Esophagus squamous epithelium (tissue), 4 donors: Measurements from ENCODE around the gene TP53AIP1.

ENCODE experiments used
- POLR2A ChIP-seq, 4 donors: fragments of 450-650 bp; IDR thresholded peaks; one replicate each; pipeline ENCODE4 v1.6.1; 2017; ENCODE audit warnings: antibody characterized with exemption in 4 of 4, mild to moderate bottlenecking in 4 of 4, moderate library complexity in 3 of 4
- TF ChIP-seq, protein P1 (sequence below), 6 experiments: fragments of 450-650 bp in 4 of 6; fragments of 200-600 bp in 2 of 6; sonication (generic) in 2 of 6; IDR thresholded peaks; one replicate each; pipeline ENCODE4 v1.5.1; 2016 to 2019; ENCODE audit warnings: antibody characterized with exemption in 6 of 6, mild to moderate bottlenecking in 4 of 6, moderate library complexity in 4 of 6

DNA sequence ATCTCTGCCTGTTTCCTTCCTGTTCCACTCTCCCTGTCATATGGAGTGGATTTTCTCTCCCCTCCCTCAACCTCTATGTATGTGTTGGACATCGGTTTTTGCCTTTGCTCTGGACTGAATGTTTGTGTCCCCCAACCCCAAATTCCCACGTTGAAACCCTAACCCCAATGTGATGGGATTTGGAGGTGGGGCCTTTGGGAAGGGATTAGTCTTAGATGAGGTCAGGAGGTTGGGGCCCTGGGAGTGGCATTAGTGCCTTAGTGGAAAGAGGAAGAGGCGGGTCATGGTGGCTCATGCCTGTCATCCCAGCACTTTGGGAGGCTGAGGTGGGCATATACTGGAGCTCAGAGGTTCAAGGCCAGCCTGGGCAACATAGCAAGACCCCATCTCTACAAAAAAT is 11.6 kb downstream of the TP53AIP1 start:
- TF ChIP-seq, protein P1, sequence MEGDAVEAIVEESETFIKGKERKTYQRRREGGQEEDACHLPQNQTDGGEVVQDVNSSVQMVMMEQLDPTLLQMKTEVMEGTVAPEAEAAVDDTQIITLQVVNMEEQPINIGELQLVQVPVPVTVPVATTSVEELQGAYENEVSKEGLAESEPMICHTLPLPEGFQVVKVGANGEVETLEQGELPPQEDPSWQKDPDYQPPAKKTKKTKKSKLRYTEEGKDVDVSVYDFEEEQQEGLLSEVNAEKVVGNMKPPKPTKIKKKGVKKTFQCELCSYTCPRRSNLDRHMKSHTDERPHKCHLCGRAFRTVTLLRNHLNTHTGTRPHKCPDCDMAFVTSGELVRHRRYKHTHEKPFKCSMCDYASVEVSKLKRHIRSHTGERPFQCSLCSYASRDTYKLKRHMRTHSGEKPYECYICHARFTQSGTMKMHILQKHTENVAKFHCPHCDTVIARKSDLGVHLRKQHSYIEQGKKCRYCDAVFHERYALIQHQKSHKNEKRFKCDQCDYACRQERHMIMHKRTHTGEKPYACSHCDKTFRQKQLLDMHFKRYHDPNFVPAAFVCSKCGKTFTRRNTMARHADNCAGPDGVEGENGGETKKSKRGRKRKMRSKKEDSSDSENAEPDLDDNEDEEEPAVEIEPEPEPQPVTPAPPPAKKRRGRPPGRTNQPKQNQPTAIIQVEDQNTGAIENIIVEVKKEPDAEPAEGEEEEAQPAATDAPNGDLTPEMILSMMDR (IDR thresholded peaks at IDR 0.05) = no peak
- TF ChIP-seq POLR2A (IDR thresholded peaks at IDR 0.05) = no peak
